H9 (cell line): ENCODE measurements around the gene OTOGL. TPM values are rescaled to one million over a fixed set of nuclear protein-coding genes. Genes with fewer than 3 reads are reported as not detected.

ENCODE experiments used
- DNase-seq: peaks from one replicate; pipeline ENCODE4 v3.0.0-alpha.2; 2017
- H2AFZ ChIP-seq: one replicate; pipeline ENCODE4 v1.6.1; 2013; ENCODE audit warnings: mild to moderate bottlenecking, low read length, control low read depth, moderate library complexity
- H2AK5ac ChIP-seq: 2 replicates; pipeline ENCODE4 v1.6.1; 2013; ENCODE audit warnings: low read length, control low read depth, mixed read lengths; ENCODE audit not compliant: insufficient read length
- H2BK120ac ChIP-seq: one replicate; pipeline ENCODE4 v1.6.1; 2013; ENCODE audit warnings: low read depth, mild to moderate bottlenecking, low read length, control low read depth, inconsistent platforms; ENCODE audit not compliant: poor library complexity, severe bottlenecking
- H2BK12ac ChIP-seq: 2 replicates; pipeline ENCODE4 v1.6.1; 2013; ENCODE audit warnings: low read length, control low read depth, mixed read lengths, low read depth; ENCODE audit not compliant: insufficient read length
- H2BK15ac ChIP-seq: 2 replicates; pipeline ENCODE4 v1.6.1; 2013; ENCODE audit warnings: low read depth, low read length, control low read depth
- H2BK20ac ChIP-seq: one replicate; pipeline ENCODE4 v1.6.1; 2013; ENCODE audit warnings: low read depth, mild to moderate bottlenecking, low read length, control low read depth, inconsistent platforms; ENCODE audit not compliant: poor library complexity, severe bottlenecking
- H2BK5ac ChIP-seq: 2 replicates; pipeline ENCODE4 v1.6.1; 2013; ENCODE audit warnings: low read length, control low read depth, mixed read lengths; ENCODE audit not compliant: insufficient read length
- H3K14ac ChIP-seq: 2 replicates; pipeline ENCODE4 v1.6.1; 2013; ENCODE audit warnings: low read length, control low read depth; ENCODE audit not compliant: insufficient read depth
- H3K18ac ChIP-seq: 2 replicates; pipeline ENCODE4 v1.6.1; 2013; ENCODE audit warnings: low read depth, mild to moderate bottlenecking, mixed read lengths, low read length, control low read depth; ENCODE audit not compliant: insufficient read length
- H3K23ac ChIP-seq: 2 replicates; pipeline ENCODE4 v1.6.1; 2013; ENCODE audit warnings: low read length, control low read depth, mixed read lengths, low read depth; ENCODE audit not compliant: insufficient read length
- H3K23me2 ChIP-seq: 2 replicates; pipeline ENCODE4 v1.6.1; 2013; ENCODE audit warnings: low read depth, mild to moderate bottlenecking, mixed read lengths, low read length, control low read depth; ENCODE audit not compliant: insufficient read length, poor library complexity, severe bottlenecking
- H3K27ac ChIP-seq: 2 replicates; pipeline ENCODE4 v1.5.1; 2013; ENCODE audit warnings: low read length, control low read depth, mixed read lengths, low read depth; ENCODE audit not compliant: insufficient read length
- H3K27me3 ChIP-seq: 2 replicates; pipeline ENCODE4 v1.6.1; 2013; ENCODE audit warnings: low read length, control low read depth, inconsistent platforms; ENCODE audit not compliant: insufficient read depth
- H3K4ac ChIP-seq: 2 replicates; pipeline ENCODE4 v1.6.1; 2013; ENCODE audit warnings: low read depth, mild to moderate bottlenecking, control low read depth, inconsistent platforms, low read length, moderate library complexity
- H3K4me1 ChIP-seq: 2 replicates; pipeline ENCODE4 v1.6.1; 2013; ENCODE audit warnings: low read length, control low read depth, inconsistent platforms; ENCODE audit not compliant: insufficient read depth
- H3K4me2 ChIP-seq: 2 replicates; pipeline ENCODE4 v1.6.1; 2013; ENCODE audit warnings: low read length, control low read depth, mixed read lengths; ENCODE audit not compliant: insufficient read length, insufficient read depth
- H3K56ac ChIP-seq: 2 replicates; pipeline ENCODE4 v1.6.1; 2013; ENCODE audit warnings: low read depth, mild to moderate bottlenecking, mixed read lengths, low read length, control low read depth; ENCODE audit not compliant: insufficient read length
- H3K79me1 ChIP-seq: 2 replicates; pipeline ENCODE4 v1.6.1; 2013; ENCODE audit warnings: low read depth, mild to moderate bottlenecking, moderate library complexity, low read length, control low read depth, inconsistent platforms; ENCODE audit not compliant: insufficient read depth, poor library complexity, severe bottlenecking
- H3K79me2 ChIP-seq: 2 replicates; pipeline ENCODE4 v1.6.1; 2013; ENCODE audit warnings: low read length, control low read depth, inconsistent platforms; ENCODE audit not compliant: insufficient read depth
- H3K9ac ChIP-seq: 2 replicates; pipeline ENCODE4 v1.6.1; 2013; ENCODE audit warnings: low read length, control low read depth, mixed read lengths; ENCODE audit not compliant: insufficient read length; ENCODE audit errors: extremely low read depth
- H3K9me3 ChIP-seq: one replicate; pipeline ENCODE4 v1.6.1; 2013; ENCODE audit warnings: low read depth, low read length, inconsistent platforms; ENCODE audit not compliant: control insufficient read depth
- H3T11ph ChIP-seq: one replicate; pipeline ENCODE4 v1.6.1; 2013; ENCODE audit warnings: mild to moderate bottlenecking, low read length, control low read depth, inconsistent platforms
- H4K20me1 ChIP-seq: one replicate; pipeline ENCODE4 v1.6.1; 2013; ENCODE audit not compliant: control insufficient read depth, insufficient read length, insufficient read depth
- H4K5ac ChIP-seq: 2 replicates; pipeline ENCODE4 v1.6.1; 2013; ENCODE audit warnings: low read depth, mild to moderate bottlenecking, mixed read lengths, low read length, control low read depth; ENCODE audit not compliant: insufficient read length
- H4K8ac ChIP-seq: replicated peaks from 2 replicates; pipeline ENCODE4 v1.6.1; 2013; ENCODE audit warnings: low read length, control low read depth, mixed read lengths, low read depth; ENCODE audit not compliant: insufficient read length
- H4K91ac ChIP-seq: 2 replicates; pipeline ENCODE4 v1.6.1; 2013; ENCODE audit warnings: low read depth, mild to moderate bottlenecking, moderate library complexity, mixed read lengths, low read length, control low read depth; ENCODE audit not compliant: insufficient read length
- H3K27ac Mint-ChIP-seq, 3 experiments: 2 replicates in 2 of 3; 3 replicates in 1 of 3; pipeline ENCODE4 v1.8.0; 2020 to 2021; ENCODE audit warnings: mixed read lengths in 3 of 3, mild to moderate bottlenecking in 1 of 3, moderate library complexity in 1 of 3
- H3K27me3 Mint-ChIP-seq: 2 replicates; pipeline ENCODE4 v1.8.0; 2021; ENCODE audit warnings: low read depth, mild to moderate bottlenecking, moderate library complexity, mixed read lengths
- H3K36me3 Mint-ChIP-seq, 3 experiments: 2 replicates in 2 of 3; 3 replicates in 1 of 3; pipeline ENCODE4 v1.8.0; 2020 to 2021; ENCODE audit warnings: low read depth in 3 of 3, mixed read lengths in 3 of 3; ENCODE audit not compliant: insufficient read depth in 1 of 3
- H3K4me1 Mint-ChIP-seq, 2 experiments: 2 replicates each; pipeline ENCODE4 v1.8.0; 2020; ENCODE audit warnings: mixed read lengths in 2 of 2
- H3K4me3 Mint-ChIP-seq, 2 experiments: 2 replicates in 1 of 2; 3 replicates in 1 of 2; pipeline ENCODE4 v1.8.0; 2020 to 2021; ENCODE audit warnings: mild to moderate bottlenecking in 2 of 2, mixed read lengths in 2 of 2, moderate library complexity in 1 of 2
- H3K9me3 Mint-ChIP-seq, 2 experiments: 2 replicates in 1 of 2; 3 replicates in 1 of 2; pipeline ENCODE4 v1.8.0; 2020; ENCODE audit warnings: mild to moderate bottlenecking in 2 of 2, mixed read lengths in 2 of 2, moderate library complexity in 1 of 2
- WGBS: extraction: QIAGEN DNeasy Blood & Tissue Kit; methylation state at CpG from one replicate; pipeline ENCODE4 v1.1.7; 2013; ENCODE audit warnings: missing lambda C conversion rate, low lambda C conversion rate, mixed read lengths; ENCODE audit not compliant: insufficient read length; ENCODE audit errors: extremely low coverage; 5-methylcytosine and 5-hydroxymethylcytosine counted together
- long read RNA-seq: library from polyadenylated mRNA; unstranded; transcript quantifications from one replicate; pipeline ENCODE4 v2.0.0, GENCODE V29; 2020
- total RNA-seq: library from RNA; stranded (reverse); gene quantifications from 2 replicates; pipeline ENCODE4 v1.2.1, GENCODE V29; 2021
- TF ChIP-seq, protein P1 (sequence below): fragments of 200-600 bp; sonication (generic); conservative IDR thresholded peaks from 3 replicates; pipeline ENCODE4 v1.8.0; 2021; ENCODE audit warnings: antibody characterized with exemption, mild to moderate bottlenecking

OTOGL gene, protein sequence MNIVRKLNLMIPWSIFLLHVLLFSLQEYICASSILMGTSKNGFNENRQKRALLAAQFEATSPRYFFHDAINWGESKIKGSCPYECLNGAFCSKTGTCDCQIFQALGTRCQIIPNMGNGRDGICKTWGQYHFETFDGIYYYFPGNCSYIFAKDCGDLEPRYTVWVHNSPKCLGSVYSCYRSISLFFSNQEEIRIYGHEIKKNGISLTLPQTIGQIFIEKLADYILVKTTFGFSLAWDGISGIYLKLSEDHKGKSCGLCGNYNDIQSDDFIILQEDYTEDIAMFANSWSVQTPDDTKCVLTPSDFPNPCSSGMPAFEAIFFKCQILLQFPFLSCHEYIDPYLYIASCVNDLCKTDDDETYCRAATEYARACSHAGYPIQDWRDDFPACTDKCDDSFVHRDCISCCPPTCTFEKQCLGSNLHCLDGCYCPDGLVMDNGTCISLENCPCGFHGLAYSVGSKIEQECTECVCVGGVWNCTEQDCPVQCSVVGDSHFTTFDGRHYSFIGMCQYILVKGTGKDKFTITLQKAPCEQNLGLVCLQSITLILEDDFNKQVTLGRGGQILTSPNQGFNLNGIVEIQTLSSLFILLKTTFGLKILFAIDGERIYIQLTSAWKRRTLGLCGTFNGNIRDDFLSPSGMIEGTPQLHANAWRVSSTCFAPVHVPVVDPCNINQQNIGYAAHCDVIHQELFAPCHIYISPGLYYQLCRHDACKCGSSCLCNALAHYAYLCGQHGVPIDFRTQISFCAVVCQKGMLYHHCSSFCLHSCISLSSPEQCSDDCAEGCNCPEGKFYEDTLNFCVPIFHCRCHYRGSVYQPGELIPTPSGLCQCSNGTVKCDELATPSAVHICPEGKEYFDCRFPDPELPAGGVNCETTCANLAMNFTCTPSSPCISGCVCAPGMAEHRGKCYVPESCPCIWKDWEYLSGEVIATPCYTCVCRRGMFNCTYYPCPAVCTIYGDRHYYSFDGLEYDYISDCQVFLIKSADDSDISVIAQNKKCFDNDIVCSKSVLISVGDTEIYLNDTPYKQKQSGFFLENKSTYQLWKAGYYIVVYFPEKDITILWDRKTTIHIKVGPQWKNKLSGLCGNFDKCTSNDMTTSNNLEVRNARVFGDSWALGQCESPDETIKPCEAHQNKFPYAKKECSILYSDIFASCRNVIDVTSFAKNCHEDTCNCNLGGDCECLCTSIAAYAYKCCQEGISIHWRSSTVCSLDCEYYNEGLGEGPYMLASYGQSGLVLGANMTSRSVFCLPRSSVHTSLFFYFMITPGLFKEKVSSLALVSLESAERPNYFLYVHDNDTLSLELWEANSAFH (N-terminal part only)
- 0.11 and 0.24 TPM in 2 replicates for total RNA-seq
- long read RNA-seq = 0 reads

DNA sequence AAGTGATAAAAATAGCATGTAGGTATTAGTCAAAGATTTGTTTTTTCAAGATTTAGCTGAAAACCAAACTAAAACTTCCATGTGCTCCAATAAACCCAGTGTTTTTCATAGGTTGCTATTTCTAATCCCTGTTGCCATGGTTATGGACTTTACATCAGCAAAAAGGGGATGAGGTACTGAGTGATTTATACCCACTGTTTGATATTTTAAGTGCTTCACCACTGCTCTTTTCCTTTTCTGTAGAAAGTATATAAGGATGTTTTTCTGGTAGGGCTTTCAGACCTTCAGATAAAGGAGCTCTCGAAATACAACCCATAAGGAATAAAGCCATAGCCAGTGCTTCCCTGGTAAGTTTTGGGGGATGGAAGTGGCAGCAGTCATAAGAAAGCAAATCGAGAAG is at the start of gene OTOGL:
Gene OTOGL, plus strand, starts transcription at position 279 of the 400 bp plus-strand sequence. CDS start 109,895 bp downstream, outside the sequence.
- Histone ChIP-seq H3K4me1 (no peaks in the 10 kb centered on the region), H3K23me2 (no peaks in the 10 kb centered on the region), H3K27ac (no peak within 1 kb of the TSS), H2BK20ac (no peak within 1 kb of the TSS), H3K27me3 (no peaks in the 10 kb centered on the region), H3K4me2 (no peak within 1 kb of the TSS), H2BK5ac (no peak within 1 kb of the TSS), H3K9me3 (no peaks in the 10 kb centered on the region), H4K5ac (no peak within 1 kb of the TSS), H3T11ph (no peak within 1 kb of the TSS), H2BK120ac (no peak within 1 kb of the TSS), H2BK12ac (no peak within 1 kb of the TSS), H3K4ac (no peak within 1 kb of the TSS), H3K79me2 (no peaks in the 10 kb centered on the region), H2AFZ (no peak within 1 kb of the TSS), H3K56ac (no peak within 1 kb of the TSS), H4K20me1 (no peaks in the 10 kb centered on the region), H3K9ac (no peak within 1 kb of the TSS), H3K79me1 (no peaks in the 10 kb centered on the region), H4K8ac (no peak within 1 kb of the TSS), H2AK5ac (no peak within 1 kb of the TSS), H3K23ac (no peak within 1 kb of the TSS), H4K91ac (no peak within 1 kb of the TSS), H2BK15ac (no peak within 1 kb of the TSS), H3K18ac (no peak within 1 kb of the TSS), H3K14ac (no peak within 1 kb of the TSS)
- no peaks in the 10 kb centered on the region for H3K9me3 Mint-ChIP-seq
- DNase-seq = no peak
- H3K27me3 Mint-ChIP-seq = no peaks in the 10 kb centered on the region; the same call in 1 of the 2 replicates
- 0 out of 7 replicates have a peak within 1 kb of the TSS, but pooled peaks of 1 of the 3 experiments have one; percentile 10 for H3K27ac Mint-ChIP-seq
- TF ChIP-seq, protein P1, sequence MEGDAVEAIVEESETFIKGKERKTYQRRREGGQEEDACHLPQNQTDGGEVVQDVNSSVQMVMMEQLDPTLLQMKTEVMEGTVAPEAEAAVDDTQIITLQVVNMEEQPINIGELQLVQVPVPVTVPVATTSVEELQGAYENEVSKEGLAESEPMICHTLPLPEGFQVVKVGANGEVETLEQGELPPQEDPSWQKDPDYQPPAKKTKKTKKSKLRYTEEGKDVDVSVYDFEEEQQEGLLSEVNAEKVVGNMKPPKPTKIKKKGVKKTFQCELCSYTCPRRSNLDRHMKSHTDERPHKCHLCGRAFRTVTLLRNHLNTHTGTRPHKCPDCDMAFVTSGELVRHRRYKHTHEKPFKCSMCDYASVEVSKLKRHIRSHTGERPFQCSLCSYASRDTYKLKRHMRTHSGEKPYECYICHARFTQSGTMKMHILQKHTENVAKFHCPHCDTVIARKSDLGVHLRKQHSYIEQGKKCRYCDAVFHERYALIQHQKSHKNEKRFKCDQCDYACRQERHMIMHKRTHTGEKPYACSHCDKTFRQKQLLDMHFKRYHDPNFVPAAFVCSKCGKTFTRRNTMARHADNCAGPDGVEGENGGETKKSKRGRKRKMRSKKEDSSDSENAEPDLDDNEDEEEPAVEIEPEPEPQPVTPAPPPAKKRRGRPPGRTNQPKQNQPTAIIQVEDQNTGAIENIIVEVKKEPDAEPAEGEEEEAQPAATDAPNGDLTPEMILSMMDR = no peak
- no peaks in the 10 kb centered on the region for H3K36me3 Mint-ChIP-seq
- no peak within 1 kb of the TSS for H3K4me3 Mint-ChIP-seq
- no peaks in the 10 kb centered on the region for H3K4me1 Mint-ChIP-seq
- WGBS = no CpG with 5 or more reads among the region's 2 CpGs
